Thoracic aorta (tissue), 2 donors: ENCODE results near the gene VWA8. TPM values are rescaled to one million over a fixed set of nuclear protein-coding genes. Genes with fewer than 3 reads are reported as not detected.
"Not testable (repeated sequence)": the region's sequence is repeated elsewhere in the genome, so short reads cannot be mapped to it uniquely, and the experiment has no call there.

Source experiments
- ATAC-seq: fragments of 150-250 bp; one replicate; pipeline ENCODE4 v1.8.0; 2017; ENCODE audit warnings: low read depth; ENCODE audit not compliant: insufficient number of reproducible peaks, low FRiP score
- DNase-seq: peaks from one replicate; pipeline ENCODE4 v3.0.0-alpha.2; 2020; ENCODE audit warnings: low spot score
- H3K27ac ChIP-seq, 2 donors: fragments of 200-600 bp; sonication (generic); 1 replicate in 1 of 2; 2 replicates in 1 of 2; pipeline ENCODE4 v1.5.1; 2016; ENCODE audit warnings: mild to moderate bottlenecking in 2 of 2, moderate library complexity in 2 of 2
- H3K27me3 ChIP-seq: fragments of 200-600 bp; sonication (generic); replicated peaks from 2 replicates; pipeline ENCODE4 v1.6.0; 2016; ENCODE audit warnings: mild to moderate bottlenecking; ENCODE audit not compliant: insufficient read depth
- H3K36me3 ChIP-seq: fragments of 200-600 bp; sonication (generic); one replicate; pipeline ENCODE4 v1.5.1; 2016
- H3K4me1 ChIP-seq, 2 donors: fragments of 200-600 bp; sonication (generic); 1 replicate in 1 of 2; 2 replicates in 1 of 2; pipeline versions ENCODE4 v1.5.1 to v1.6.0; 2016; ENCODE audit warnings: low read depth in 2 of 2, mild to moderate bottlenecking in 1 of 2; ENCODE audit not compliant: control insufficient read depth in 1 of 2
- H3K4me3 ChIP-seq: fragments of 200-600 bp; sonication (generic); 2 replicates; pipeline ENCODE4 v1.5.1; 2016; ENCODE audit warnings: mild to moderate bottlenecking
- H3K9me3 ChIP-seq: fragments of 200-600 bp; sonication (generic); 2 replicates; pipeline ENCODE4 v1.5.1; 2016
- CTCF ChIP-seq: fragments of 200-600 bp; sonication (generic); IDR thresholded peaks from one replicate; pipeline ENCODE4 v1.5.1; 2019; ENCODE audit warnings: antibody characterized with exemption
- total RNA-seq, 2 donors: library from RNA; depleted of rRNA; stranded (reverse); fragments of >200 nt; gene quantifications; one replicate each; pipeline versions ENCODE4 v1.1.0 to v1.2.3, GENCODE V29; 2016

The VWA8 gene
- total RNA-seq, 2 donors from 2014 or later, result 19.8 to 25.3 TPM

GRCh38 chr13:41934120-41934519, 26.8 kb downstream of the VWA8 start:
- Histone ChIP-seq H3K4me3 (no peak overlapping the region), H3K27ac (no peak overlapping the region), H3K9me3 (no peaks in the 10 kb centered on the region), H3K36me3 (no peaks in the 10 kb centered on the region), H3K27me3 (no peaks in the 10 kb centered on the region), H3K4me1 (no peaks in the 10 kb centered on the region)
- TF ChIP-seq CTCF, result no peak
- ATAC-seq, result no peak
- no peak for DNase-seq

GRCh38 chr13:41931337-41931736, 29.6 kb downstream of the VWA8 start:
- no peaks in the 10 kb centered on the region for H3K9me3 ChIP-seq
- no peak for TF ChIP-seq CTCF
- H3K27ac ChIP-seq, result no peak overlapping the region
- H3K4me3 ChIP-seq, result no peak overlapping the region
- no peak for DNase-seq
- ATAC-seq, result no peak
- no peaks in the 10 kb centered on the region for H3K36me3 ChIP-seq
- no peaks in the 10 kb centered on the region for H3K27me3 ChIP-seq
- peaks cover 0 to 5% of the 10 kb centered on the region in 2 donors for H3K4me1 ChIP-seq

GRCh38 chr13:41930154-41930553, 30.8 kb downstream of the VWA8 start:
- no peak for DNase-seq
- Histone ChIP-seq H3K9me3 (peaks cover 5% of the 10 kb centered on the region), H3K4me3 (no peak overlapping the region), H3K27me3 (no peaks in the 10 kb centered on the region), H3K27ac (no peak overlapping the region), H3K36me3 (no peaks in the 10 kb centered on the region), H3K4me1 (peaks cover 0 to 5% of the 10 kb centered on the region in 2 donors)
- no peak for TF ChIP-seq CTCF
- ATAC-seq, result no peak

GRCh38 chr13:41928323-41928722, 32.6 kb downstream of the VWA8 start:
- Histone ChIP-seq H3K27me3 (no peaks in the 10 kb centered on the region), H3K4me1 (peaks cover 0 to 5% of the 10 kb centered on the region in 2 donors), H3K36me3 (no peaks in the 10 kb centered on the region), H3K9me3 (peaks cover 14% of the 10 kb centered on the region), H3K4me3 (no peak overlapping the region), H3K27ac (no peak overlapping the region)
- DNase-seq (no peak), ATAC-seq (no peak)
- TF ChIP-seq CTCF, result no peak

GRCh38 chr13:41925014-41925413, 35.9 kb downstream of the VWA8 start:
- H3K9me3 ChIP-seq, result peaks cover 14% of the 10 kb centered on the region

GRCh38 chr13:41922894-41923293, 38.0 kb downstream of the VWA8 start:
- ATAC-seq, DNase-seq, H3K4me3 ChIP-seq, H3K36me3 ChIP-seq, H3K27ac ChIP-seq, H3K27me3 ChIP-seq: not testable (repeated sequence)
- Histone ChIP-seq H3K9me3 (peaks cover 14% of the 10 kb centered on the region), H3K4me1 (peaks cover 6 to 14% of the 10 kb centered on the region in 2 donors)

More at GRCh38 chr13:41925014-41925413, 35.9 kb downstream of the VWA8 start:
- H3K4me1 ChIP-seq, result peaks cover 0 to 5% of the 10 kb centered on the region in 2 donors
- TF ChIP-seq CTCF, result no peak
- H3K27ac ChIP-seq, result no peak overlapping the region
- no peak for ATAC-seq
- no peaks in the 10 kb centered on the region for H3K36me3 ChIP-seq
- H3K4me3 ChIP-seq, result no peak overlapping the region
- no peak for DNase-seq
- H3K27me3 ChIP-seq, result no peaks in the 10 kb centered on the region
